HEK293 (cell line): ENCODE data around the gene RSKR.

Source experiments
- BCL11A ChIP-seq: fragments of 450-650 bp; formaldehyde crosslinking; IDR thresholded peaks from 2 replicates; pipeline ENCODE4 v1.5.1; 2016; ENCODE audit warnings: low read depth, missing biosample characterization, missing genetic modification characterization
- GLIS1 ChIP-seq: fragments of 450-650 bp; formaldehyde crosslinking; IDR thresholded peaks from 2 replicates; pipeline ENCODE4 v1.5.1; 2016; ENCODE audit warnings: missing biosample characterization, missing genetic modification characterization
- GLIS2 ChIP-seq: fragments of 450-650 bp; formaldehyde crosslinking; IDR thresholded peaks from 2 replicates; pipeline ENCODE4 v1.5.1; 2016; ENCODE audit warnings: missing biosample characterization, missing genetic modification characterization
- HOXA7 ChIP-seq: sonication (generic); formaldehyde crosslinking; IDR thresholded peaks from 2 replicates; pipeline ENCODE4 v1.8.1; 2022; ENCODE audit warnings: missing genetic modification reagents, borderline replicate concordance
- KLF8 ChIP-seq: fragments of 450-650 bp; formaldehyde crosslinking; IDR thresholded peaks from 2 replicates; pipeline ENCODE4 v1.5.1; 2016; ENCODE audit warnings: missing biosample characterization, missing genetic modification characterization
- PRDM1 ChIP-seq: fragments of 450-650 bp; formaldehyde crosslinking; IDR thresholded peaks from 2 replicates; pipeline ENCODE4; 2016; ENCODE audit warnings: missing biosample characterization, missing genetic modification characterization
- SP3 ChIP-seq: fragments of 450-650 bp; formaldehyde crosslinking; IDR thresholded peaks from 2 replicates; pipeline ENCODE4 v1.5.1; 2016; ENCODE audit warnings: missing biosample characterization, missing genetic modification characterization
- TRIM28 ChIP-seq: IDR thresholded peaks from 2 replicates; pipeline ENCODE4 v1.6.1; 2011; ENCODE audit warnings: low read length, control low read depth, borderline replicate concordance
- YY2 ChIP-seq: fragments of 450-650 bp; formaldehyde crosslinking; IDR thresholded peaks from 2 replicates; pipeline ENCODE4 v1.5.1; 2016; ENCODE audit warnings: missing biosample characterization, missing genetic modification characterization
- ZFP37 ChIP-seq: fragments of 450-650 bp; formaldehyde crosslinking; IDR thresholded peaks from 2 replicates; pipeline ENCODE4 v1.5.1; 2016; ENCODE audit warnings: missing biosample characterization, missing genetic modification characterization
- ZFP69B ChIP-seq: fragments of 450-650 bp; formaldehyde crosslinking; IDR thresholded peaks from 2 replicates; pipeline ENCODE4 v1.5.1; 2016; ENCODE audit warnings: missing biosample characterization, missing genetic modification characterization
- ZNF114 ChIP-seq: fragments of 450-650 bp; formaldehyde crosslinking; IDR thresholded peaks from 2 replicates; pipeline ENCODE4 v1.5.0; 2017; ENCODE audit warnings: missing biosample characterization, missing genetic modification characterization
- ZNF140 ChIP-seq: fragments of 450-650 bp; formaldehyde crosslinking; IDR thresholded peaks from 2 replicates; pipeline ENCODE4 v1.5.1; 2016; ENCODE audit warnings: missing biosample characterization, missing genetic modification characterization
- ZNF169 ChIP-seq: fragments of 450-650 bp; formaldehyde crosslinking; IDR thresholded peaks from 2 replicates; pipeline ENCODE4 v1.5.1; 2016; ENCODE audit warnings: missing biosample characterization, missing genetic modification characterization
- ZNF2 ChIP-seq: fragments of 450-650 bp; formaldehyde crosslinking; IDR thresholded peaks from 2 replicates; pipeline ENCODE4 v1.5.1; 2016; ENCODE audit warnings: missing biosample characterization, missing genetic modification characterization
- ZNF23 ChIP-seq: fragments of 450-650 bp; formaldehyde crosslinking; IDR thresholded peaks from 2 replicates; pipeline ENCODE4 v1.5.1; 2016; ENCODE audit warnings: missing biosample characterization, missing genetic modification characterization, borderline replicate concordance
- ZNF248 ChIP-seq: fragments of 450-650 bp; formaldehyde crosslinking; IDR thresholded peaks from 2 replicates; pipeline ENCODE4 v1.5.1; 2017; ENCODE audit warnings: missing biosample characterization, missing genetic modification characterization
- ZNF302 ChIP-seq: fragments of 450-650 bp; formaldehyde crosslinking; IDR thresholded peaks from 2 replicates; pipeline ENCODE4 v1.5.1; 2016; ENCODE audit warnings: missing biosample characterization, missing genetic modification characterization, low read depth
- ZNF366 ChIP-seq: fragments of 450-650 bp; formaldehyde crosslinking; conservative IDR thresholded peaks from 2 replicates; pipeline ENCODE4 v1.5.1; 2016; ENCODE audit warnings: missing biosample characterization, missing genetic modification characterization
- ZNF391 ChIP-seq: fragments of 450-650 bp; formaldehyde crosslinking; IDR thresholded peaks from 2 replicates; pipeline ENCODE4 v1.5.1; 2016; ENCODE audit warnings: low read depth, missing biosample characterization, missing genetic modification characterization, borderline replicate concordance
- ZNF48 ChIP-seq: fragments of 450-650 bp; formaldehyde crosslinking; IDR thresholded peaks from 2 replicates; pipeline ENCODE4 v1.5.1; 2016; ENCODE audit warnings: missing biosample characterization, missing genetic modification characterization
- ZNF626 ChIP-seq: fragments of 450-650 bp; sonication (Bioruptor Pico); formaldehyde crosslinking; IDR thresholded peaks from 2 replicates; pipeline ENCODE4 v1.5.1; 2018; ENCODE audit warnings: missing biosample characterization, missing genetic modification characterization, inconsistent platforms
- ZNF660 ChIP-seq: fragments of 450-650 bp; IDR thresholded peaks from 2 replicates; pipeline ENCODE4 v1.5.1; 2018; ENCODE audit warnings: missing biosample characterization, mild to moderate bottlenecking, missing genetic modification characterization
- ZNF664 ChIP-seq: fragments of 450-650 bp; formaldehyde crosslinking; IDR thresholded peaks from 2 replicates; pipeline ENCODE4 v1.5.1; 2016; ENCODE audit warnings: missing biosample characterization, missing genetic modification characterization
- ZNF785 ChIP-seq: fragments of 450-650 bp; formaldehyde crosslinking; IDR thresholded peaks from 2 replicates; pipeline ENCODE4 v1.5.1; 2016; ENCODE audit warnings: missing biosample characterization, missing genetic modification characterization
- ZNF791 ChIP-seq: fragments of 450-650 bp; formaldehyde crosslinking; IDR thresholded peaks from 2 replicates; pipeline ENCODE4 v1.5.1; 2016; ENCODE audit warnings: missing biosample characterization, missing genetic modification characterization
- ZNF792 ChIP-seq: fragments of 450-650 bp; formaldehyde crosslinking; IDR thresholded peaks from 2 replicates; pipeline ENCODE4 v1.5.1; 2016; ENCODE audit warnings: missing biosample characterization, missing genetic modification characterization
- ZNF830 ChIP-seq: fragments of 450-650 bp; IDR thresholded peaks from 2 replicates; pipeline ENCODE4 v1.5.0; 2018; ENCODE audit warnings: missing biosample characterization, missing genetic modification characterization, low read depth, mild to moderate bottlenecking, moderate library complexity
- ZSCAN16 ChIP-seq: fragments of 450-650 bp; formaldehyde crosslinking; IDR thresholded peaks from 2 replicates; pipeline ENCODE4 v1.5.1; 2016; ENCODE audit warnings: missing biosample characterization, missing genetic modification characterization
- TF ChIP-seq, protein P1 (sequence below): fragments of 450-650 bp; formaldehyde crosslinking; conservative IDR thresholded peaks from 2 replicates; pipeline ENCODE4 v1.5.1; 2016; ENCODE audit warnings: low read depth, missing biosample characterization, missing genetic modification characterization
- TF ChIP-seq, protein P2 (sequence below): fragments of 450-650 bp; formaldehyde crosslinking; IDR thresholded peaks from 2 replicates; pipeline ENCODE4 v1.5.1; 2016; ENCODE audit warnings: missing biosample characterization, missing genetic modification characterization
- TF ChIP-seq, protein P3 (sequence below): fragments of 450-650 bp; formaldehyde crosslinking; IDR thresholded peaks from 2 replicates; pipeline ENCODE4 v1.5.1; 2016; ENCODE audit warnings: missing biosample characterization, missing genetic modification characterization
- TF ChIP-seq, protein P4 (sequence below): fragments of 450-650 bp; formaldehyde crosslinking; IDR thresholded peaks from 2 replicates; pipeline ENCODE4 v1.5.1; 2016; ENCODE audit warnings: missing biosample characterization, missing genetic modification characterization

The RSKR gene

DNA sequence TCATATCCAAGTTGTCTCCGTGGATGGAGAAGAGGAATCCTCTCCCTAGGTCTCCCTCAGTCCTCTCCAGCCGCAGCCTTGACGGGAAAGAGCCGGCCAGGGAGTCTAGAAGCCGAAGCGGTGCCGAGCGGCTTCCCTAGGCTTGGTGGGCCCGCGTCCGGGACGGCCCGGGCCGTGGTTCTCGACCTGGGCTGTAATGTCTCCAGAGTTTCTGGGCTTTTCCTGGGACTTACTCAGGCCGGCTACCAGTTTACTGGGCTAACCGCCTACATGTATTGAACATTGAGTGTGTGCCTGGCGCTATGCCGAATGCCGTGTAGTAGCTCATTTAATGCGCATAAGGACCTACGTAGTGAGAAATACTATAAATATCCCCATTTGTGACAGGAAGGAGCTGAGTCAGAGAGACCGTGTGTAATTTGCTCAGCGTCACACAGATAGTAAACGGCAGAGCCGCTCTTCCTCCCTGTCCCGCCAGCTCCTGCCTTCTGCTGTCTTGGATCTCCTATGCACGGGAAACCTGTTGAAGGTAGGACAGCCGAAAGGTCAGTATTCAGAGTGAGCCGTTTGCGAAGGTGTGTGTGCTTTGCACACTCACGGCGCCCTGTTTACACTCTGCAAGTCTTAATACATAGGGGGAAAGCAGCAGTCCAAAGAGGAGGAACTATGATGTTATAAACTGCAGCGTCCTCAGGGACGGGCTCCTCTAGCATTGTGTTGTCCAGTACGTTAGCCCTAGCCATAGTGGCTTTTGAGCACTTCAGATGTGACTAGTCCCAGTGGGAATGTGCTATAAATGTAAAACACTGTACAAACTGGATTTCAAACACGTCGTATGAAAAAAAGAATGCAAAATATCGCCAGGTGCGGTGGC lies 14.4 kb downstream of the RSKR start (continued):
- TF ChIP-seq ZNF791 (tag by site-specific recombination) (no peak), ZNF664 (tag by site-specific recombination) (peak; percentile 100), ZNF785 (tag by site-specific recombination) (no peak), ZSCAN16 (tag by site-specific recombination) (no peak), ZNF23 (tag by site-specific recombination) (no peak), TRIM28 (peak; percentile 59; the same call in 1 of the 2 replicates), ZNF830 (tag by site-specific recombination) (no peak), ZNF792 (tag by site-specific recombination) (no peak), ZNF2 (tag by site-specific recombination) (no peak), ZNF140 (tag by site-specific recombination) (no peak), SP3 (no peak), KLF8 (tag by site-specific recombination) (no peak; the same call in 1 of the 2 replicates), BCL11A (tag by site-specific recombination) (no peak; the same call in 1 of the 2 replicates), ZNF48 (tag by site-specific recombination) (no peak), HOXA7 (CRISPR knock-in tag) (no peak), PRDM1 (tag by site-specific recombination) (no peak), ZNF366 (tag by site-specific recombination) (peak; percentile 53; the same call in 1 of the 2 replicates), ZNF391 (tag by site-specific recombination) (0 out of 2 replicates have a peak, but pooled peaks have one; percentile 44), GLIS1 (no peak), ZNF248 (tag by site-specific recombination) (no peak), ZFP37 (tag by site-specific recombination) (0 out of 2 replicates have a peak, but pooled peaks have one; percentile 39), ZFP69B (tag by site-specific recombination) (peak; percentile 96), ZNF169 (tag by site-specific recombination) (no peak), GLIS2 (tag by site-specific recombination) (0 out of 2 replicates have a peak, but pooled peaks have one; percentile 28), ZNF114 (no peak), YY2 (tag by site-specific recombination) (no peak), ZNF302 (tag by site-specific recombination) (no peak), ZNF626 (tag by site-specific recombination) (no peak), ZNF660 (tag by site-specific recombination) (peak; percentile 100)
- TF ChIP-seq, protein P1, sequence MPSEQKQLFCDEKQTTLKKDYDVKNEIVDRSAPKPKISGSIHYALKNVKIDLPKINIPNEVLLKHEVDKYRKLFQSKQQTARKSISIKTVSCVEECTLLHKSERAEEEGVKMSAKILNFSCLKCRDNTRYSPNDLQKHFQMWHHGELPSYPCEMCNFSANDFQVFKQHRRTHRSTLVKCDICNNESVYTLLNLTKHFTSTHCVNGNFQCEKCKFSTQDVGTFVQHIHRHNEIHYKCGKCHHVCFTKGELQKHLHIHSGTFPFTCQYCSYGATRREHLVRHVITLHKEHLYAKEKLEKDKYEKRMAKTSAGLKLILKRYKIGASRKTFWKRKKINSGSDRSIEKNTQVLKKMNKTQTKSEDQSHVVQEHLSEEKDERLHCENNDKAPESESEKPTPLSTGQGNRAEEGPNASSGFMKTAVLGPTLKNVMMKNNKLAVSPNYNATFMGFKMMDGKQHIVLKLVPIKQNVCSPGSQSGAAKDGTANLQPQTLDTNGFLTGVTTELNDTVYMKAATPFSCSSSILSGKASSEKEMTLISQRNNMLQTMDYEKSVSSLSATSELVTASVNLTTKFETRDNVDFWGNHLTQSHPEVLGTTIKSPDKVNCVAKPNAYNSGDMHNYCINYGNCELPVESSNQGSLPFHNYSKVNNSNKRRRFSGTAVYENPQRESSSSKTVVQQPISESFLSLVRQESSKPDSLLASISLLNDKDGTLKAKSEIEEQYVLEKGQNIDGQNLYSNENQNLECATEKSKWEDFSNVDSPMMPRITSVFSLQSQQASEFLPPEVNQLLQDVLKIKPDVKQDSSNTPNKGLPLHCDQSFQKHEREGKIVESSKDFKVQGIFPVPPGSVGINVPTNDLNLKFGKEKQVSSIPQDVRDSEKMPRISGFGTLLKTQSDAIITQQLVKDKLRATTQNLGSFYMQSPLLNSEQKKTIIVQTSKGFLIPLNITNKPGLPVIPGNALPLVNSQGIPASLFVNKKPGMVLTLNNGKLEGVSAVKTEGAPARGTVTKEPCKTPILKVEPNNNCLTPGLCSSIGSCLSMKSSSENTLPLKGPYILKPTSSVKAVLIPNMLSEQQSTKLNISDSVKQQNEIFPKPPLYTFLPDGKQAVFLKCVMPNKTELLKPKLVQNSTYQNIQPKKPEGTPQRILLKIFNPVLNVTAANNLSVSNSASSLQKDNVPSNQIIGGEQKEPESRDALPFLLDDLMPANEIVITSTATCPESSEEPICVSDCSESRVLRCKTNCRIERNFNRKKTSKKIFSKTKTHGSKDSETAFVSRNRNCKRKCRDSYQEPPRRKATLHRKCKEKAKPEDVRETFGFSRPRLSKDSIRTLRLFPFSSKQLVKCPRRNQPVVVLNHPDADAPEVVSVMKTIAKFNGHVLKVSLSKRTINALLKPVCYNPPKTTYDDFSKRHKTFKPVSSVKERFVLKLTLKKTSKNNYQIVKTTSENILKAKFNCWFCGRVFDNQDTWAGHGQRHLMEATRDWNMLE (tag by site-specific recombination) = no peak
- TF ChIP-seq, protein P2, sequence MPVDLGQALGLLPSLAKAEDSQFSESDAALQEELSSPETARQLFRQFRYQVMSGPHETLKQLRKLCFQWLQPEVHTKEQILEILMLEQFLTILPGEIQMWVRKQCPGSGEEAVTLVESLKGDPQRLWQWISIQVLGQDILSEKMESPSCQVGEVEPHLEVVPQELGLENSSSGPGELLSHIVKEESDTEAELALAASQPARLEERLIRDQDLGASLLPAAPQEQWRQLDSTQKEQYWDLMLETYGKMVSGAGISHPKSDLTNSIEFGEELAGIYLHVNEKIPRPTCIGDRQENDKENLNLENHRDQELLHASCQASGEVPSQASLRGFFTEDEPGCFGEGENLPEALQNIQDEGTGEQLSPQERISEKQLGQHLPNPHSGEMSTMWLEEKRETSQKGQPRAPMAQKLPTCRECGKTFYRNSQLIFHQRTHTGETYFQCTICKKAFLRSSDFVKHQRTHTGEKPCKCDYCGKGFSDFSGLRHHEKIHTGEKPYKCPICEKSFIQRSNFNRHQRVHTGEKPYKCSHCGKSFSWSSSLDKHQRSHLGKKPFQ = no peak
- TF ChIP-seq, protein P3, sequence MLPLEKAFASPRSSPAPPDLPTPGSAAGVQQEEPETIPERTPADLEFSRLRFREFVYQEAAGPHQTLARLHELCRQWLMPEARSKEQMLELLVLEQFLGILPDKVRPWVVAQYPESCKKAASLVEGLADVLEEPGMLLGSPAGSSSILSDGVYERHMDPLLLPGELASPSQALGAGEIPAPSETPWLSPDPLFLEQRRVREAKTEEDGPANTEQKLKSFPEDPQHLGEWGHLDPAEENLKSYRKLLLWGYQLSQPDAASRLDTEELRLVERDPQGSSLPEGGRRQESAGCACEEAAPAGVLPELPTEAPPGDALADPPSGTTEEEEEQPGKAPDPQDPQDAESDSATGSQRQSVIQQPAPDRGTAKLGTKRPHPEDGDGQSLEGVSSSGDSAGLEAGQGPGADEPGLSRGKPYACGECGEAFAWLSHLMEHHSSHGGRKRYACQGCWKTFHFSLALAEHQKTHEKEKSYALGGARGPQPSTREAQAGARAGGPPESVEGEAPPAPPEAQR (tag by site-specific recombination) = no peak
- TF ChIP-seq, protein P4, sequence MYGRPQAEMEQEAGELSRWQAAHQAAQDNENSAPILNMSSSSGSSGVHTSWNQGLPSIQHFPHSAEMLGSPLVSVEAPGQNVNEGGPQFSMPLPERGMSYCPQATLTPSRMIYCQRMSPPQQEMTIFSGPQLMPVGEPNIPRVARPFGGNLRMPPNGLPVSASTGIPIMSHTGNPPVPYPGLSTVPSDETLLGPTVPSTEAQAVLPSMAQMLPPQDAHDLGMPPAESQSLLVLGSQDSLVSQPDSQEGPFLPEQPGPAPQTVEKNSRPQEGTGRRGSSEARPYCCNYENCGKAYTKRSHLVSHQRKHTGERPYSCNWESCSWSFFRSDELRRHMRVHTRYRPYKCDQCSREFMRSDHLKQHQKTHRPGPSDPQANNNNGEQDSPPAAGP (tag by site-specific recombination) = no peak
